K562 (cell line): Measurements from ENCODE around the gene FES. TPM values are rescaled to one million over a fixed set of nuclear protein-coding genes. Genes with fewer than 3 reads are reported as not detected.

Experiments used
- ATAC-seq: fragments of 200-7000 bp; cut with Tn5 transposase; 3 replicates; pipeline ENCODE4 v1.9.1; 2020; ENCODE audit warnings: moderate library complexity
- BruUV-seq: library from RNA; stranded (reverse); fragments of 400-500 nt; replicated peaks from 2 replicates; lab custom pipeline; 2021; lab: Mats Ljungman, UMichigan
- CTCF ChIA-PET: fragments of 300-600 bp; formaldehyde crosslinking; extraction: SDS; loops from one replicate; lab custom pipeline; 2021; ENCODE audit warnings: low intra/inter-chr PET ratio; lab: Yijun Ruan, JAX
- POLR2A ChIA-PET: fragments of 300-600, 350-650 bp; sonication (Branson Sonifier 250); formaldehyde crosslinking; extraction: SDS; loops from one replicate; lab custom pipeline; 2021; ENCODE audit warnings: antibody characterized with exemption, inconsistent platforms; lab: Yijun Ruan, JAX
- DNase-seq, 4 experiments: peaks; one replicate each; pipeline versions ENCODE4 v3.0.0 to v3.0.0-alpha.2; 2011 to 2018; ENCODE audit warnings: low spot score in 3 of 4, mixed read lengths in 3 of 4; ENCODE audit errors: extremely low read depth in 1 of 4
- FAIRE-seq: peaks from 2 replicates; lab custom pipeline; 2011; peaks lifted over from hg19 to GRCh38; lab: Jason Lieb, UNC
- H2AFZ ChIP-seq: 2 replicates; pipeline ENCODE4 v1.6.0; 2011; ENCODE audit warnings: low read depth, low read length, control low read depth, inconsistent platforms
- H3K27ac ChIP-seq: fragments of 200-600 bp; 3 replicates; pipeline ENCODE4 v1.8.0; 2011; ENCODE audit warnings: low read depth, mild to moderate bottlenecking, control low read depth, inconsistent platforms, low read length, moderate library complexity, mixed read lengths; ENCODE audit errors: extremely low read depth
- H3K27me3 ChIP-seq, 2 experiments: fragments of 300-600 bp in 1 of 2; 2 replicates in 1 of 2; 3 replicates in 1 of 2; pipeline versions ENCODE4 v1.6.0 to v1.8.0; 2011; ENCODE audit warnings: inconsistent platforms in 2 of 2, low read length in 2 of 2, mild to moderate bottlenecking in 1 of 2, mixed read lengths in 1 of 2, moderate library complexity in 1 of 2; ENCODE audit not compliant: control insufficient read depth in 2 of 2, insufficient read depth in 2 of 2
- H3K36me3 ChIP-seq: fragments of 300-600 bp; 3 replicates; pipeline ENCODE4 v1.8.0; 2011; ENCODE audit warnings: mild to moderate bottlenecking, low read length, inconsistent platforms; ENCODE audit not compliant: control insufficient read depth, insufficient read depth
- H3K4me1 ChIP-seq, 2 experiments: fragments of 200-600 bp in 1 of 2; replicated peaks in 1 of 2; 2 replicates in 1 of 2; 3 replicates in 1 of 2; pipeline versions ENCODE4 v1.5.1 to v1.8.0; 2011; ENCODE audit warnings: inconsistent platforms in 2 of 2, low read length in 2 of 2, mild to moderate bottlenecking in 1 of 2, mixed read lengths in 1 of 2, moderate library complexity in 1 of 2; ENCODE audit not compliant: control insufficient read depth in 2 of 2, insufficient read depth in 2 of 2
- H3K4me2 ChIP-seq: 2 replicates; pipeline ENCODE4 v1.6.1; 2011; ENCODE audit warnings: low read length, control low read depth, inconsistent platforms, mixed read lengths; ENCODE audit not compliant: insufficient read depth
- H3K4me3 ChIP-seq: fragments of 200-600 bp; sonication (generic), shearing (Covaris generic); 2 replicates; pipeline ENCODE4 v1.5.1; 2016; ENCODE audit warnings: control low read depth, inconsistent platforms
- H3K79me2 ChIP-seq: fragments of 200-600 bp; 3 replicates; pipeline ENCODE4 v1.8.0; 2011; ENCODE audit warnings: low read length, inconsistent platforms; ENCODE audit not compliant: control insufficient read depth, insufficient read depth
- H3K9ac ChIP-seq, 2 experiments: 2 replicates each; pipeline versions ENCODE4 v1.6.0 to v1.6.1; 2011; ENCODE audit warnings: low read depth in 2 of 2, low read length in 2 of 2, control low read depth in 1 of 2, inconsistent platforms in 1 of 2, mild to moderate bottlenecking in 1 of 2, mixed read lengths in 1 of 2; ENCODE audit not compliant: insufficient read depth in 1 of 2
- H3K9me1 ChIP-seq: one replicate; pipeline ENCODE4 v1.6.0; 2011; ENCODE audit warnings: inconsistent platforms, mild to moderate bottlenecking, low read length, moderate library complexity; ENCODE audit not compliant: control insufficient read depth, insufficient read depth
- H3K9me3 ChIP-seq: replicated peaks from 2 replicates; pipeline ENCODE4 v1.5.1; 2011; ENCODE audit warnings: low read depth, low read length, inconsistent platforms; ENCODE audit not compliant: control insufficient read depth, insufficient read depth
- H4K20me1 ChIP-seq: replicated peaks from 2 replicates; pipeline ENCODE4 v1.6.1; 2011; ENCODE audit warnings: low read length, inconsistent platforms, mixed read lengths; ENCODE audit not compliant: control insufficient read depth, insufficient read depth
- CBX5 ChIP-seq: IDR thresholded peaks from 2 replicates; pipeline ENCODE4 v1.6.1; 2014; ENCODE audit warnings: low read depth, borderline replicate concordance
- HDAC6 ChIP-seq: IDR thresholded peaks from 2 replicates; pipeline ENCODE4 v1.6.1; 2012; ENCODE audit warnings: low read depth, mild to moderate bottlenecking, control low read depth, inconsistent platforms, low read length, moderate library complexity
- HIVEP1 ChIP-seq: fragments of 250-450 bp; sonication (Bioruptor Pico); IDR thresholded peaks from 2 replicates; pipeline ENCODE4 v1.4.0; 2020; ENCODE audit warnings: mild to moderate bottlenecking
- JUN ChIP-seq, 2 experiments: sonication (generic) in 1 of 2; formaldehyde crosslinking in 1 of 2; IDR thresholded peaks; 2 replicates each; pipeline versions ENCODE4 v1.6.1 to v1.8.0; 2012 to 2022; ENCODE audit warnings: borderline replicate concordance in 2 of 2, mild to moderate bottlenecking in 2 of 2, improper control_type of control experiment in 1 of 2, low read depth in 1 of 2, low read length in 1 of 2, missing genetic modification reagents in 1 of 2
- LEF1 ChIP-seq: fragments of 450-650 bp; IDR thresholded peaks from 2 replicates; pipeline ENCODE4 v1.6.1; 2016; ENCODE audit warnings: mild to moderate bottlenecking
- MBD1 ChIP-seq: fragments of 250-450 bp; sonication (Bioruptor Pico); IDR thresholded peaks from 2 replicates; pipeline ENCODE4 v1.8.0; 2022; ENCODE audit warnings: inconsistent platforms
- NFIC ChIP-seq: fragments of 450-650 bp; IDR thresholded peaks from 2 replicates; pipeline ENCODE4 v1.6.1; 2017; ENCODE audit warnings: mild to moderate bottlenecking, inconsistent platforms
- NR2F6 ChIP-seq: fragments of 450-650 bp; formaldehyde crosslinking; IDR thresholded peaks from 2 replicates; pipeline ENCODE4 v1.4.0; 2020; ENCODE audit warnings: mild to moderate bottlenecking
- TAF1 ChIP-seq: IDR thresholded peaks from 2 replicates; pipeline ENCODE4 v1.6.1; 2011; ENCODE audit warnings: mild to moderate bottlenecking, low read length, moderate library complexity; ENCODE audit not compliant: insufficient read depth, control insufficient read depth, severe bottlenecking; ENCODE audit errors: extremely low read depth
- USF2 ChIP-seq: sonication (generic); formaldehyde crosslinking; IDR thresholded peaks from 2 replicates; pipeline ENCODE4 v1.5.0; 2020; ENCODE audit warnings: missing genetic modification reagents
- ZNF511 ChIP-seq: sonication (generic); formaldehyde crosslinking; IDR thresholded peaks from 2 replicates; pipeline ENCODE4 v1.8.0; 2022; ENCODE audit warnings: mild to moderate bottlenecking, missing genetic modification reagents
- ZNF592 ChIP-seq: fragments of 450-650 bp; IDR thresholded peaks from 2 replicates; pipeline ENCODE4 v1.6.1; 2017; ENCODE audit warnings: antibody characterized with exemption, mild to moderate bottlenecking
- WGBS: fragments of 100-300 bp; shearing (Covaris generic); methylation state at CpG from one replicate; pipeline ENCODE4 v1.1.6; 2016; ENCODE audit warnings: low coverage, mixed read lengths; ENCODE audit not compliant: insufficient coverage; ENCODE audit errors: missing lambda C conversion rate; 5-methylcytosine and 5-hydroxymethylcytosine counted together
- in situ Hi-C: fragments of 300-500 bp; cut with MboI; formaldehyde crosslinking; loops from 4 replicates; pipeline ENCODE4 v1.15.0; 2018; ENCODE audit warnings: inconsistent platforms, mixed read lengths
- intact Hi-C: fragments of 100-400 bp; cut with micrococcal nuclease; formaldehyde crosslinking; loops from 2 replicates; pipeline ENCODE4 v1.14.2; 2022
- polyA plus RNA-seq, 8 experiments: library from polyadenylated mRNA; depleted of rRNA in 4 of 8; stranded (reverse) in 5 of 8; unstranded in 3 of 8; fragments of >200 nt; fragmentation: Nextera tagmentation in 2 of 8; fragmentation: Illumina TruSeq in 1 of 8; extraction: Ambion mirVana in 2 of 8; extraction: Trizol in 1 of 8; gene quantifications; 2 replicates each; pipeline versions ENCODE4 v1.2.1 to v1.2.3, GENCODE V29; 2011 to 2014; ENCODE audit warnings: inconsistent platforms in 1 of 8, missing spikeins in 1 of 8
- total RNA-seq, 7 experiments: library from RNA; depleted of rRNA in 6 of 7; stranded (reverse); fragments of >200 nt in 6 of 7; fragmentation: Illumina TruSeq in 2 of 7; extraction: Trizol in 2 of 7; gene quantifications; 2 replicates each; pipeline versions ENCODE4 v1.2.1 to v1.2.3, GENCODE V29; 2011 to 2021; ENCODE audit warnings: low replicate concordance in 1 of 7

The FES gene
- total and polyA plus RNA-seq, 9 of the 15 experiments (the other 6 are each of a cell fraction or from before 2014, with no cell fraction given): 0.38 to 2.6 (median 0.82) TPM

GRCh38 chr15:90870354-90871138 lies 13.8 kb upstream of the FES start:
- Histone ChIP-seq H3K4me1 (peaks cover 67 to 76% of the 10 kb centered on the region in 2 experiments), H2AFZ (peak overlapping the region; percentile 34; the same call in 1 of the 2 replicates), H3K9me3 (no peaks in the 10 kb centered on the region), H4K20me1 (peaks cover 12% of the 10 kb centered on the region; the same call in 1 of the 2 replicates), H3K27ac (peak overlapping the region; percentile 96), H3K9me1 (no peaks in the 10 kb centered on the region), H3K79me2 (peaks cover 58% of the 10 kb centered on the region), H3K9ac (peak overlapping the region; percentile 95 to 96), H3K36me3 (peaks cover 24% of the 10 kb centered on the region), H3K4me2 (peak overlapping the region; percentile 91), H3K27me3 (no peaks in the 10 kb centered on the region; a peak in 1 of 5 replicates), H3K4me3 (peak overlapping the region; percentile 78)
- POLR2A ChIA-PET: interaction anchor here (0.6 to 2.2 kb wide), 12 partner anchors 11 to 913 kb away, joined by 3 to 10 read pairs (median 4); no protein-coding TSS in a partner anchor
- ATAC-seq: peak; percentile 5
- FAIRE-seq: no peak
- intact Hi-C loops (loop anchor here (5.0 kb wide), 3 partner anchors 48 to 218 kb away; partner anchors contain the start of gene BLM), in situ Hi-C loops (no loop called here)
- CTCF ChIA-PET: interaction anchor here (1.0 kb wide), 1 partner anchor 30 kb away, joined by 4 read pairs; no protein-coding TSS in a partner anchor
- TSS peak; percentile 83 for BruUV-seq
- WGBS: 2% methylated on average over 18 of the region's 19 CpGs
- peak in 1 of 4 experiments; percentile 41 for DNase-seq
- TF ChIP-seq TAF1 (peak; percentile 28), NFIC (no peak), NR2F6 (CRISPR knock-in tag) (no peak), ZNF511 (CRISPR knock-in tag) (no peak), HIVEP1 (CRISPR knock-in tag) (no peak), CBX5 (no peak), JUN (IDR thresholded peaks at IDR 0.05; ENCODE audit: borderline replicate concordance, low read depth, low read length) (no peak), JUN (CRISPR knock-in tag; IDR thresholded peaks at IDR 0.05; ENCODE audit: borderline replicate concordance) (no peak), ZNF592 (no peak; the same call in 1 of the 2 replicates), MBD1 (CRISPR knock-in tag) (no peak), USF2 (CRISPR knock-in tag) (no peak), LEF1 (no peak), HDAC6 (no peak)
